ENCODE measurements around the gene LPP. TPM values are rescaled to one million over a fixed set of nuclear protein-coding genes. Genes with fewer than 3 reads are reported as not detected.

The LPP gene
- polyA plus RNA-seq, 1 donor (not counting 4 experiments of a cell fraction or from before 2014, with no cell fraction given) = 16.0 TPM

DNA sequence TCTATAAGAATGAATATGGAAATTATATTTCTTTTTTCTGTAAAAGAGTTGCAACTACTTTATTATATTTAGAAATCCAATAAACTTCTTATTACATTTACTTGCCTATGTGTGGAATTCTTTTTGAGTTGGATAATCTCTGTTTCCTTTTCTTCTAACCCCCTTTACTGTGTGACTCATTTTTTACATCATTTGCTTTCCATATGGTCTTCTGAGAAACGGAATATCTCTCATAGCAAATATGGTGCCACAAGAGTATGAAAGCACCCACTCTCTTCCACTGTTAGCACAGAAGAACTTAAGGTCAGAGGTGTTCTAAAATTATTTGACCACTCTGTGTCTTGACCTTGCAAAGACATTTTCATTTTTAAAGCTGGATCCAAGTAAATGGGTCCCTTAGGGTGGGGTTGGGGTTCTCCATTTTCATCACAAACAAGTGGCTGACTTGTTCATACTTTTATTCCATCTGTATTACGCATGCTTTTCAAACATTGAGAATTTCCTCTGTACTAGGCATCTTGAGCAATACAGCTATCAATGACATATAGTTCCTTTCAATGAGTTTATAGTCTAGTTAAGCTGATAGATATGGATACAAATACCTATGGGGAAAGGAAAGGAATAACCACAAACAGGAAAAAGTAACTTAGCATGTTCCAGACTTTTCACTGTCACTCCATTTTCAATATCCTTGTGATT, 736.8 kb downstream of the LPP start:
- TF ChIP-seq, protein P1, sequence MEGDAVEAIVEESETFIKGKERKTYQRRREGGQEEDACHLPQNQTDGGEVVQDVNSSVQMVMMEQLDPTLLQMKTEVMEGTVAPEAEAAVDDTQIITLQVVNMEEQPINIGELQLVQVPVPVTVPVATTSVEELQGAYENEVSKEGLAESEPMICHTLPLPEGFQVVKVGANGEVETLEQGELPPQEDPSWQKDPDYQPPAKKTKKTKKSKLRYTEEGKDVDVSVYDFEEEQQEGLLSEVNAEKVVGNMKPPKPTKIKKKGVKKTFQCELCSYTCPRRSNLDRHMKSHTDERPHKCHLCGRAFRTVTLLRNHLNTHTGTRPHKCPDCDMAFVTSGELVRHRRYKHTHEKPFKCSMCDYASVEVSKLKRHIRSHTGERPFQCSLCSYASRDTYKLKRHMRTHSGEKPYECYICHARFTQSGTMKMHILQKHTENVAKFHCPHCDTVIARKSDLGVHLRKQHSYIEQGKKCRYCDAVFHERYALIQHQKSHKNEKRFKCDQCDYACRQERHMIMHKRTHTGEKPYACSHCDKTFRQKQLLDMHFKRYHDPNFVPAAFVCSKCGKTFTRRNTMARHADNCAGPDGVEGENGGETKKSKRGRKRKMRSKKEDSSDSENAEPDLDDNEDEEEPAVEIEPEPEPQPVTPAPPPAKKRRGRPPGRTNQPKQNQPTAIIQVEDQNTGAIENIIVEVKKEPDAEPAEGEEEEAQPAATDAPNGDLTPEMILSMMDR (optimal IDR thresholded peaks at IDR 0.05 in 1 of 3, IDR thresholded peaks at IDR 0.05 in 1 of 3, conservative IDR thresholded peaks at IDR 0.05 in 1 of 3; ENCODE audit: extremely low read depth in 1 of 3, insufficient read depth in 2 of 3, low read length in 3 of 3) = no peak
- no peak for TF ChIP-seq EZH2 (IDR thresholded peaks at IDR 0.05; ENCODE audit: low read length)
- Histone ChIP-seq H3K9me1 (ENCODE audit: control insufficient read depth, extremely low read depth, insufficient read depth, low read length) (no peaks in the 10 kb centered on the region), H3K4me2 (ENCODE audit: control insufficient read depth, extremely low read depth, insufficient read depth, low read depth, low read length) (no peak overlapping the region), H3K79me2 (ENCODE audit: control insufficient read depth, insufficient read depth, low read length) (no peaks in the 10 kb centered on the region), H2AFZ (ENCODE audit: control insufficient read depth, low read length) (no peak overlapping the region), H3K4me3 (ENCODE audit: control insufficient read depth in 2 of 3, extremely low read depth in 1 of 3, insufficient read depth in 2 of 3, low read depth in 1 of 3, low read length in 3 of 3) (no peak overlapping the region), H3K36me3 (ENCODE audit: control insufficient read depth in 2 of 2, extremely low read depth in 1 of 2, insufficient read depth in 2 of 2, low read length in 2 of 2) (no peaks in the 10 kb centered on the region), H3K9me3 (ENCODE audit: control insufficient read depth, low read depth, low read length) (no peaks in the 10 kb centered on the region), H3K4me1 (ENCODE audit: control insufficient read depth, extremely low read depth, insufficient read depth, low read length) (no peaks in the 10 kb centered on the region), H3K27ac (ENCODE audit: control insufficient read depth, insufficient read depth, low read length) (no peak overlapping the region), H4K20me1 (ENCODE audit: control insufficient read depth, extremely low read depth, insufficient read depth, low read length) (no peaks in the 10 kb centered on the region), H3K27me3 (ENCODE audit: control insufficient read depth, extremely low read depth, insufficient read depth, low read length) (no peaks in the 10 kb centered on the region), H3K9ac (ENCODE audit: control insufficient read depth, extremely low read depth, insufficient read depth, low read length) (no peak overlapping the region)
- DNase-seq (ENCODE audit: low read depth, low spot score) (no peak), FAIRE-seq (no peak)
- dilution Hi-C loops (cut with MboI; ENCODE audit: extremely low pct_ligation_motif_present, low sequenced_read_pairs) = no loop called here

- H3K36me3 ChIP-seq (ENCODE audit: control insufficient read depth in 2 of 2, extremely low read depth in 1 of 2, insufficient read depth in 2 of 2, low read length in 2 of 2) = no peaks in the 10 kb centered on the region
- H2AFZ ChIP-seq (ENCODE audit: control insufficient read depth, low read length) = peak overlapping the region; percentile 73
- H3K4me3 ChIP-seq (ENCODE audit: control insufficient read depth in 2 of 3, extremely low read depth in 1 of 3, insufficient read depth in 2 of 3, low read depth in 1 of 3, low read length in 3 of 3) = peak overlapping the region in 1 of 3 experiments; percentile 9
- DNase-seq (ENCODE audit: low read depth, low spot score) (no peak), FAIRE-seq (no peak)
- peak overlapping the region; percentile 78 for H3K27ac ChIP-seq (ENCODE audit: control insufficient read depth, insufficient read depth, low read length)
- TF ChIP-seq, protein P1 (optimal IDR thresholded peaks at IDR 0.05 in 1 of 3, IDR thresholded peaks at IDR 0.05 in 1 of 3, conservative IDR thresholded peaks at IDR 0.05 in 1 of 3; ENCODE audit: extremely low read depth in 1 of 3, insufficient read depth in 2 of 3, low read length in 3 of 3) = no peak
- no peak for TF ChIP-seq EZH2 (IDR thresholded peaks at IDR 0.05; ENCODE audit: low read length)
- peak overlapping the region; percentile 67 for H3K4me2 ChIP-seq (ENCODE audit: control insufficient read depth, extremely low read depth, insufficient read depth, low read depth, low read length)
- no peaks in the 10 kb centered on the region for H3K27me3 ChIP-seq (ENCODE audit: control insufficient read depth, extremely low read depth, insufficient read depth, low read length)
- no peaks in the 10 kb centered on the region for H3K9me3 ChIP-seq (ENCODE audit: control insufficient read depth, low read depth, low read length)
- no peaks in the 10 kb centered on the region for H3K79me2 ChIP-seq (ENCODE audit: control insufficient read depth, insufficient read depth, low read length)
- H3K4me1 ChIP-seq (ENCODE audit: control insufficient read depth, extremely low read depth, insufficient read depth, low read length) = peaks cover 29% of the 10 kb centered on the region
- peak overlapping the region; percentile 52 for H3K9ac ChIP-seq (ENCODE audit: control insufficient read depth, extremely low read depth, insufficient read depth, low read length)
- peaks cover 2% of the 10 kb centered on the region for H3K9me1 ChIP-seq (ENCODE audit: control insufficient read depth, extremely low read depth, insufficient read depth, low read length)
- no peaks in the 10 kb centered on the region for H4K20me1 ChIP-seq (ENCODE audit: control insufficient read depth, extremely low read depth, insufficient read depth, low read length)
- dilution Hi-C loops (cut with MboI; ENCODE audit: extremely low pct_ligation_motif_present, low sequenced_read_pairs) = no loop called here
These were observed 745.9 kb downstream of the LPP start for GRCh38 chr3:188899881-188900280.

Measured in keratinocyte (primary cell).